ENCODE results near the gene F8A1. TPM values are rescaled to one million over a fixed set of nuclear protein-coding genes. Genes with fewer than 3 reads are reported as not detected.
"Not testable (repeated sequence)": the region's sequence is repeated elsewhere in the genome, so short reads cannot be mapped to it uniquely, and the experiment has no call there.

F8A1 gene
- total RNA-seq, 1 experiment from 2014 or later = 16.8 TPM

DNA sequence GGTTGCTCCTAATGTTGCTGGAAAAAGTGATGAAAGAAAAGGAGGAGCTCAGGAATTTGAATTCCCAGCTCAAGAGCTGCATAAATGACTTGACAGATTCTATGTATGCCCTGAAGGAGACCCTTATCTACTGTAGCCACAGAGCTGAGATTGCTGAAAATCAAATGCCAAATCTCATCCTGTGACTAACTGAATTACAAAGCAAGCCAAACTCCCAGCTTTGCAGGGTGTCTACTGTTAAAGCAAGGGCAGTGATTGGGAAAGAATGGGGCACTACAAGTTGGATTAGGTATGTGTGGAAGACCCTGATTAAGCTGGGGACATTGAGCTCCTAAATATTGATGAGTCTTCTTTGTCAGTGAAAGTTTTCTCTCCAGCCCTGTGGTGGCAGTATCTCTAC is 30.9 kb upstream of the F8A1 start:
- H3K4me3 ChIP-seq (ENCODE audit: low read length) = no peak overlapping the region
- POLR2A ChIA-PET (ENCODE audit: unreplicated experiment) = no interaction called here
- intact Hi-C loops (cut with micrococcal nuclease) = no loop called here

DNA sequence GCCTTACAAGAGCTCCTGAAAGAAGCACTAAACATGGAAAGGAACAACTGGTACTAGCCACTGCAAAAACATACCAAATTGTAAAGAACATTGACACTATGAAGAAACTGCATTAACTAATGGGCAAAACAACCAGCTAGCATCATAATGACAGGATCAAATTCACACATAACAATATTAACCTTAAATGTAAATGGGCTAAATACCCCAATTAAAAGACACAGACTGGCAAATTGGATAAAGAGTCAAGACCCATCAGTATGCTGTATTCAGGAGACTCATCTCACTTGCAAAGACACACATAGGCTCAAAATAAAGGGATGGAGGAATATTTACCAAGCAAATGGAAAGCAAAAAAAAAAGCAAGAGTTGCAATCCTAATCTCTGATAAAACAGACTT is 17.6 kb upstream of the F8A1 start:
- DNase-seq; H3K79me2 ChIP-seq (ENCODE audit: low read length); H3K4me2 ChIP-seq (ENCODE audit: low read length); CTCF ChIA-PET; POLR2A ChIA-PET (ENCODE audit: unreplicated experiment); ATAC-seq; intact Hi-C loops (cut with micrococcal nuclease); H3K9me2 ChIP-seq (replicated peaks; ENCODE audit: low read length); H3K9me3 ChIP-seq (ENCODE audit: low read length); H3K9ac ChIP-seq (ENCODE audit: low read length); H3K4me3 ChIP-seq (ENCODE audit: low read length); H3K4me1 ChIP-seq (ENCODE audit: insufficient read depth, low read length); H2AFZ ChIP-seq (ENCODE audit: low read length); H4K20me1 ChIP-seq (ENCODE audit: low read length); BruUV-seq (replicated peaks); H3K27me3 ChIP-seq (ENCODE audit: low read length); H3K27ac ChIP-seq (ENCODE audit: low read length); H3F3A ChIP-seq (ENCODE audit: low read length, unreplicated experiment); H3K36me3 ChIP-seq (ENCODE audit: low read depth, low read length): not testable (repeated sequence)

More for the DNA sequence above, 30.9 kb upstream of the F8A1 start:
- Histone ChIP-seq H3K4me2 (ENCODE audit: low read length) (no peak overlapping the region), H4K20me1 (ENCODE audit: low read length) (no peaks in the 10 kb centered on the region), H3K4me1 (ENCODE audit: insufficient read depth, low read length) (no peaks in the 10 kb centered on the region), H3K36me3 (ENCODE audit: low read depth, low read length) (no peaks in the 10 kb centered on the region), H3K27ac (ENCODE audit: low read length) (no peak overlapping the region), H3K27me3 (ENCODE audit: low read length) (no peaks in the 10 kb centered on the region), H3K9me3 (ENCODE audit: low read length) (no peaks in the 10 kb centered on the region), H3K9me2 (replicated peaks; ENCODE audit: low read length) (no peaks in the 10 kb centered on the region), H3K9ac (ENCODE audit: low read length) (no peak overlapping the region), H3K79me2 (ENCODE audit: low read length) (no peaks in the 10 kb centered on the region), H3F3A (ENCODE audit: low read length, unreplicated experiment) (no peaks in the 10 kb centered on the region), H2AFZ (ENCODE audit: low read length) (no peak overlapping the region)
- BruUV-seq (replicated peaks) = no TSS peak
- no peak for DNase-seq
- no peak for ATAC-seq
- CTCF ChIA-PET = no interaction called here
- TF ChIP-seq EZH2 (IDR thresholded peaks at IDR 0.05; ENCODE audit: low read length, unreplicated experiment) (no peak), EZH2phosphoT487 (IDR thresholded peaks at IDR 0.05; ENCODE audit: borderline replicate concordance, low read length) (no peak)
- TF ChIP-seq, protein P1, sequence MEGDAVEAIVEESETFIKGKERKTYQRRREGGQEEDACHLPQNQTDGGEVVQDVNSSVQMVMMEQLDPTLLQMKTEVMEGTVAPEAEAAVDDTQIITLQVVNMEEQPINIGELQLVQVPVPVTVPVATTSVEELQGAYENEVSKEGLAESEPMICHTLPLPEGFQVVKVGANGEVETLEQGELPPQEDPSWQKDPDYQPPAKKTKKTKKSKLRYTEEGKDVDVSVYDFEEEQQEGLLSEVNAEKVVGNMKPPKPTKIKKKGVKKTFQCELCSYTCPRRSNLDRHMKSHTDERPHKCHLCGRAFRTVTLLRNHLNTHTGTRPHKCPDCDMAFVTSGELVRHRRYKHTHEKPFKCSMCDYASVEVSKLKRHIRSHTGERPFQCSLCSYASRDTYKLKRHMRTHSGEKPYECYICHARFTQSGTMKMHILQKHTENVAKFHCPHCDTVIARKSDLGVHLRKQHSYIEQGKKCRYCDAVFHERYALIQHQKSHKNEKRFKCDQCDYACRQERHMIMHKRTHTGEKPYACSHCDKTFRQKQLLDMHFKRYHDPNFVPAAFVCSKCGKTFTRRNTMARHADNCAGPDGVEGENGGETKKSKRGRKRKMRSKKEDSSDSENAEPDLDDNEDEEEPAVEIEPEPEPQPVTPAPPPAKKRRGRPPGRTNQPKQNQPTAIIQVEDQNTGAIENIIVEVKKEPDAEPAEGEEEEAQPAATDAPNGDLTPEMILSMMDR (conservative IDR thresholded peaks at IDR 0.05; ENCODE audit: low read depth, low read length) = no peak

DNA sequence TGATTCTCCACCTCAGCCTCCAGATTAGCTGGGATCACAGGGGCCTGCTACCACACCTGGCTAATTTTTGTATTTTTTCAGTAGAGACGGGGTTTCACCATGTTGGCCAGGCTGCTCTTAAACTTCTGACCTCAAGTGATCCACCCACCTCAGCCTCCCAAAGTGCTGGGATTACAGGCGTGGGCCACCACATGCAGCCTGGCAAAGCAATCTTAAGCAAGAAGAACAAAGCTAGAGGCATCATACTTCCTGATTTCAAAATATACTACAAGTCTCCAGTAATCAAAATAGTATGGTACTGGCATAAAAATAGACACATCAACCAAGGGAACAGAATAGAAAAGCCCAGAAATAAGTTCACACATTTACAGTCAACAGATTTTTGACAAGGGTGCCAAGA is 12.8 kb upstream of the F8A1 start:
- Histone ChIP-seq H3K4me2 (ENCODE audit: low read length) (no peak overlapping the region), H3K9me3 (ENCODE audit: low read length) (no peaks in the 10 kb centered on the region), H3F3A (ENCODE audit: low read length, unreplicated experiment) (no peaks in the 10 kb centered on the region), H3K4me3 (ENCODE audit: low read length) (no peak overlapping the region), H3K27me3 (ENCODE audit: low read length) (no peaks in the 10 kb centered on the region), H3K36me3 (ENCODE audit: low read depth, low read length) (no peaks in the 10 kb centered on the region), H4K20me1 (ENCODE audit: low read length) (no peaks in the 10 kb centered on the region), H3K79me2 (ENCODE audit: low read length) (no peaks in the 10 kb centered on the region), H3K9me2 (replicated peaks; ENCODE audit: low read length) (no peaks in the 10 kb centered on the region), H3K4me1 (ENCODE audit: insufficient read depth, low read length) (no peaks in the 10 kb centered on the region), H2AFZ (ENCODE audit: low read length) (no peak overlapping the region), H3K9ac (ENCODE audit: low read length) (no peak overlapping the region), H3K27ac (ENCODE audit: low read length) (no peak overlapping the region)
- no peak for ATAC-seq
- ChIA-PET CTCF (no interaction called here), POLR2A (ENCODE audit: unreplicated experiment) (no interaction called here)
- no TSS peak for BruUV-seq (replicated peaks)
- intact Hi-C loops (cut with micrococcal nuclease) = no loop called here
- TF ChIP-seq, protein P1 (conservative IDR thresholded peaks at IDR 0.05; ENCODE audit: low read depth, low read length) = no peak
- TF ChIP-seq EZH2phosphoT487 (IDR thresholded peaks at IDR 0.05; ENCODE audit: borderline replicate concordance, low read length) (no peak), EZH2 (IDR thresholded peaks at IDR 0.05; ENCODE audit: low read length, unreplicated experiment) (no peak)
- no peak for DNase-seq

DNA sequence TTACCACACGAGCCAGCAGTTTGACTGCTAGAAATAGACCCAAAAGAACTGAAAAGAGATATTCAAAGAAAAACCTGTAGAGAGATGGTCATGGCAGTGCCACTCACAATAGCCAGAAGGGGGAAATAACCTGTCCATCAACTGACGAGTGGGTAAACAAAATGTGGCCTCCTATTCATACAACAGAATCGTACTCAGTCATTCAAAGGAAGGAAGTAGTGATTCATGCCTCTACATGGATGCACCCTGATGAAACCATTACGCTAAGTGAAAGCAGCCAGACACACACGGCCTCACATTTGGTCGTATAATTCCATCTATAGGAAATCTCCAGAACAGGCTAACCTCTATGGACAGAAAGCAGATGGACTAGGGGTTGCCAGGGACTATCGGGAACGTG is 2.1 kb upstream of the F8A1 start:
- CTCF ChIA-PET = not testable (repeated sequence)

DNA sequence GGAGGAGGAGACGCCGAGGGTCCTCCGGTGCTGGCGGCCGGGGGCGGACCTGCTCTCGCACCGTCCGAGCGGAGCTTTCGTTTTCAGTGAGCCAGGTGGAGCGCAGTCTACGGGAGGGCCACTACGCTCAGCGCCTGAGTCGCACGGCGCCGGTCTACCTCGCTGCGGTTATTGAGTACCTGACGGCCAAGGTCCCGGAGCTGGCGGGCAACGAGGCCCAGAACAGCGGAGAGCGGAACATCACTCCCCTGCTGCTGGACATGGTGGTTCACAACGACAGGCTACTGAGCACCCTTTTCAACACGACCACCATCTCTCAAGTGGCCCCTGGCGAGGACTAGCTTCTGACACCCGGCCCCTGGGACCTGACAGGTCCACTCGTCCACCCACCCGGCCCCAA is 1.1 kb upstream of the F8A1 start:
- CTCF ChIA-PET; H3K27ac ChIP-seq (ENCODE audit: low read length); H3K9ac ChIP-seq (ENCODE audit: low read length); POLR2A ChIA-PET (ENCODE audit: unreplicated experiment); H3K9me3 ChIP-seq (ENCODE audit: low read length); H3K4me3 ChIP-seq (ENCODE audit: low read length); H3K27me3 ChIP-seq (ENCODE audit: low read length); BruUV-seq (replicated peaks); H3K9me2 ChIP-seq (replicated peaks; ENCODE audit: low read length); H3K4me2 ChIP-seq (ENCODE audit: low read length); H4K20me1 ChIP-seq (ENCODE audit: low read length); H3K79me2 ChIP-seq (ENCODE audit: low read length); H3K4me1 ChIP-seq (ENCODE audit: insufficient read depth, low read length); DNase-seq; H3K36me3 ChIP-seq (ENCODE audit: low read depth, low read length); H2AFZ ChIP-seq (ENCODE audit: low read length); ATAC-seq; intact Hi-C loops (cut with micrococcal nuclease); H3F3A ChIP-seq (ENCODE audit: low read length, unreplicated experiment): not testable (repeated sequence)

More for the DNA sequence above, 2.1 kb upstream of the F8A1 start:
- H3K36me3 ChIP-seq (ENCODE audit: low read depth, low read length); H3K27me3 ChIP-seq (ENCODE audit: low read length); intact Hi-C loops (cut with micrococcal nuclease); H3K79me2 ChIP-seq (ENCODE audit: low read length); H4K20me1 ChIP-seq (ENCODE audit: low read length); H3K9me2 ChIP-seq (replicated peaks; ENCODE audit: low read length); H3K9ac ChIP-seq (ENCODE audit: low read length); ATAC-seq; H3F3A ChIP-seq (ENCODE audit: low read length, unreplicated experiment); DNase-seq; H3K4me2 ChIP-seq (ENCODE audit: low read length); H3K9me3 ChIP-seq (ENCODE audit: low read length); H2AFZ ChIP-seq (ENCODE audit: low read length); BruUV-seq (replicated peaks); POLR2A ChIA-PET (ENCODE audit: unreplicated experiment); H3K4me1 ChIP-seq (ENCODE audit: insufficient read depth, low read length); H3K27ac ChIP-seq (ENCODE audit: low read length); H3K4me3 ChIP-seq (ENCODE audit: low read length): not testable (repeated sequence)
